AG09319 (cell line): ENCODE data around the gene SLC25A36.
"Not testable (repeated sequence)": the region's sequence is repeated elsewhere in the genome, so short reads cannot be mapped to it uniquely, and the experiment has no call there.

Experiments used
- DNase-seq: peaks from one replicate; pipeline ENCODE4 v3.0.0-alpha.2; 2010; ENCODE audit warnings: low read depth; ENCODE audit errors: extremely low read depth
- TF ChIP-seq, protein P1 (sequence below): IDR thresholded peaks from 2 replicates; pipeline ENCODE4 v1.5.1; 2011; ENCODE audit warnings: low read depth, mild to moderate bottlenecking, inconsistent platforms, low read length, moderate library complexity

Gene SLC25A36

DNA sequence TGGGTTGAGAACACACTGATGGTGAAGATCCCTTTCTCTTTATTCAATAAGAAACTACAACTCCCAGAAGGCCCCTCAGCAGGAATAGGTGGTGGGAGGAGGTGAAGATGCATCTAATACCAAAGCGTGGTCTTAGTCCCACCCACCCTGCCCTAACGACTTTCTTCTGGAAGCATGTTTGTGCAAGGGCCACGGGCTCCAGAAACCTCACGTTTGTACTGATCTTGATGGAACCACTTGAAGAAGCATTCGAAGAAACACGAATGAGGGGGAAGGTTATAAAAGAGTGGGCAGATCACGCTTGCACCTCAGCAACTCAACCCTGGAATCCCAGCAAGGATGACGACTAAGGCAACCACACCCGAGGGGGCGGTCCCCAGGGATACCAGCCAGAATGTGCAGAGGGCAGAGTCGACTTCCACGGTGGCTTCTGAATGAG is 10.6 kb upstream of the SLC25A36 start:
- no peak for DNase-seq
- TF ChIP-seq, protein P1, sequence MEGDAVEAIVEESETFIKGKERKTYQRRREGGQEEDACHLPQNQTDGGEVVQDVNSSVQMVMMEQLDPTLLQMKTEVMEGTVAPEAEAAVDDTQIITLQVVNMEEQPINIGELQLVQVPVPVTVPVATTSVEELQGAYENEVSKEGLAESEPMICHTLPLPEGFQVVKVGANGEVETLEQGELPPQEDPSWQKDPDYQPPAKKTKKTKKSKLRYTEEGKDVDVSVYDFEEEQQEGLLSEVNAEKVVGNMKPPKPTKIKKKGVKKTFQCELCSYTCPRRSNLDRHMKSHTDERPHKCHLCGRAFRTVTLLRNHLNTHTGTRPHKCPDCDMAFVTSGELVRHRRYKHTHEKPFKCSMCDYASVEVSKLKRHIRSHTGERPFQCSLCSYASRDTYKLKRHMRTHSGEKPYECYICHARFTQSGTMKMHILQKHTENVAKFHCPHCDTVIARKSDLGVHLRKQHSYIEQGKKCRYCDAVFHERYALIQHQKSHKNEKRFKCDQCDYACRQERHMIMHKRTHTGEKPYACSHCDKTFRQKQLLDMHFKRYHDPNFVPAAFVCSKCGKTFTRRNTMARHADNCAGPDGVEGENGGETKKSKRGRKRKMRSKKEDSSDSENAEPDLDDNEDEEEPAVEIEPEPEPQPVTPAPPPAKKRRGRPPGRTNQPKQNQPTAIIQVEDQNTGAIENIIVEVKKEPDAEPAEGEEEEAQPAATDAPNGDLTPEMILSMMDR: no peak

- TF ChIP-seq, protein P1: no peak
- DNase-seq: no peak
Measured at GRCh38 chr3:140931801-140932200, 9.8 kb upstream of the SLC25A36 start.

DNA sequence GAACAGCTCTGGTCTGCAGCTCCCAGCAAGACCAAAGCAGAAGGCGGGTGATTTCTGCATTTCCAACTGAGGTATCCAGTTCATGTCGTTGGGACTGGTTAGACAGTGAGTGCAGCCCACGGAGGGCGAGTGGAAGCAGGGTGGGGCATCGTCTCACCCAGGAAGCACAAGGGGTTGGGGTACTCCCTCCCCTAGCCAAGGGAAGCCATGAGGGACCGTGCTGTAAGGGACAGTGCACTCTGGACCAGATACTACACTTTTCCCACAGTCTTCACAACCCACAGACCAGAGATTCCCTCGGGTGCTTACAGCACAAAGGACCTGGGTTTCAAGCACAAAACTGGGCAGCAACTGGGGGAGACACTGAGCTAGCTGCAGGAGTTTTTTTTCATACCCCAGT is 8.5 kb upstream of the SLC25A36 start:
- DNase-seq: no peak
- TF ChIP-seq, protein P1: no peak

GRCh38 chr3:140933552-140933951 is 8.1 kb upstream of the SLC25A36 start:
- TF ChIP-seq, protein P1: no peak
- DNase-seq: no peak

- DNase-seq: not testable (repeated sequence)
Measured at GRCh38 chr3:140939305-140939704, 2.3 kb upstream of the SLC25A36 start.

- DNase-seq: no peak
- TF ChIP-seq, protein P1: no peak
Measured at GRCh38 chr3:140941090-140941433, 574 bp upstream of the SLC25A36 start.

DNA sequence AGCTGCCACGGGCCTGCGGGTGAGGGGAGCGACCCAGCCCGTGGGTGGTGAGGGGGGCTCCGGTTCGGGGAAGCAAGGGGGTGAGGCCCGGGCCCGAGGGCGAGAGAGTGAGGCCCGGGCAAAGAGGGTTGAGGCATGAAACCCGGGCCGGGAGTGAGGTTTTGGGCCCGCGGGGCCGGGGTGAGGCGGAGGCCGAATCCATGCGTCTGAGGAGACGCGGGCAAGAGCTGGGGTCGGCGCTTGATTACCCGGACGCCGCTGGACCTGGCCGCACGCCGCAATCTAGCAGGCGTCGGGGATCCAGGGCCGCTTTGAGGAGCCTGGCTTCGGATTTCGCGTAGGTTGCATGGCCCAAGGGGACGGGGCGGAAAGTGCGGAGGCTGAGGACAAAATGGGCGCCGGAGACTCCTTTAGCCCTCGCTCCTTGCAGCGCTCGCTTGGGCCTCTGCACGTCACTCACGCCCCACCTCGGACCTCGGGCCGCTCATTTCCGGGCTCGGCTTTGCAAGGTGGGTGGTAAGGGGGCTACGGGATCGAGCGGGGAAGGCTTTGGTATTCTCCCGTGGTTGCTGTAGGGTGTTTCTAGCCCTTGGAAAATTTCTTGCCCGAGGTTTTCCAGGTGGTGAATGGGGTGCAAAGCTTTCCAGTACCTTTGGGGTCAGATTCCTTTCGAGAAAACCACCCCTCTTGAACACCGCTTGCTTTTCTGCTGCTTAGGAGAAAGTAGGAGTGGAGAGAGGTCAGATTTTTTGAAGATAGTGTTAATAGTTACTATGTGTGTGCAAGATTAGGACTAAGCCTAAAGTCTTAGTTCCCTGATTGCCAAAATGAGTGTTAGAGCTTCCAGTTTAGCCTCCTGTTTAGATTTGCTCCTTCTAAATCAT is 827 bp downstream of the SLC25A36 start:
- TF ChIP-seq, protein P1: no peak
- no peak for DNase-seq
